ENCODE measurements around the gene EPHA3.

The EPHA3 gene

GRCh38 chr3:89300981-89301380 lies 193.6 kb downstream of the EPHA3 start:
- Histone ChIP-seq H3K9me3 (ENCODE audit: control insufficient read depth in 5 of 5, low read length in 5 of 5) (no peaks in the 10 kb centered on the region), H3K27me3 (ENCODE audit: control insufficient read depth in 5 of 5, insufficient read depth in 4 of 5, low read length in 5 of 5) (no peaks in the 10 kb centered on the region), H3K27ac (ENCODE audit: low read depth, low read length) (no peak overlapping the region), H3K36me3 (ENCODE audit: control insufficient read depth in 5 of 5, insufficient read depth in 5 of 5, low read length in 5 of 5) (no peaks in the 10 kb centered on the region), H3K4me1 (ENCODE audit: control insufficient read depth in 5 of 5, insufficient read depth in 5 of 5, low read length in 5 of 5) (peaks cover 0 to 5% (median 0%) of the 10 kb centered on the region in 5 donors), H3K4me3 (ENCODE audit: low read depth in 1 of 5, low read length in 5 of 5) (no peak overlapping the region), H3K9ac (ENCODE audit: low read length in 5 of 5) (no peak overlapping the region)

- no peak overlapping the region for H3K4me3 ChIP-seq (ENCODE audit: low read depth in 1 of 5, low read length in 5 of 5)
- no peaks in the 10 kb centered on the region for H3K36me3 ChIP-seq (ENCODE audit: control insufficient read depth in 5 of 5, insufficient read depth in 5 of 5, low read length in 5 of 5)
- no peaks in the 10 kb centered on the region for H3K9me3 ChIP-seq (ENCODE audit: control insufficient read depth in 5 of 5, low read length in 5 of 5)
- no peak overlapping the region for H3K27ac ChIP-seq (ENCODE audit: low read depth, low read length)
- H3K4me1 ChIP-seq (ENCODE audit: control insufficient read depth in 5 of 5, insufficient read depth in 5 of 5, low read length in 5 of 5), result peaks cover 0 to 5% (median 0%) of the 10 kb centered on the region in 5 donors
- H3K9ac ChIP-seq (ENCODE audit: low read length in 5 of 5), result no peak overlapping the region
- no peaks in the 10 kb centered on the region for H3K27me3 ChIP-seq (ENCODE audit: control insufficient read depth in 5 of 5, insufficient read depth in 4 of 5, low read length in 5 of 5)
These were observed 196.3 kb downstream of the EPHA3 start for GRCh38 chr3:89303701-89304100.

DNA sequence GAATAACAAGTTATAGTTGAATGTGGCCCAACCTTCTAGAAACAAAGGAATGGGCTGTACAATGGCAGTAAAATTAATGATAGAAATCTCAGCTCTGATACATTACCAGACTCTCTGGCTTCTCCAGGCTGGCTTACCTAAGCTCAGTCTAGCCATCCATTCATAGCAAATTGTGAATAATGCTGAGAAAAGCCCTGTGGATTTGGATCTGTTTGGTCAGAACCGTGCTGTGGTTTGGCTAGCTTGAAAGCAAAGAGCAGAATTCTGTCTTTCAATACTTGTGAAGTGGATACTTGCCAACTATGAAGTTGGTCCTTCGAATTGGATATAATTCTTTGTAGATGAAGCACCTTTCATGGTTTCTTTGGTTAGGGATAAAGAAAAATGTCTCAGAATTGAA lies 199.1 kb downstream of the EPHA3 start:
- Histone ChIP-seq H3K9ac (ENCODE audit: low read length in 5 of 5) (no peak overlapping the region), H3K27ac (ENCODE audit: low read depth, low read length) (no peak overlapping the region), H3K4me3 (ENCODE audit: low read depth in 1 of 5, low read length in 5 of 5) (no peak overlapping the region), H3K4me1 (ENCODE audit: control insufficient read depth in 5 of 5, insufficient read depth in 5 of 5, low read length in 5 of 5) (no peaks in the 10 kb centered on the region), H3K27me3 (ENCODE audit: control insufficient read depth in 5 of 5, insufficient read depth in 4 of 5, low read length in 5 of 5) (no peaks in the 10 kb centered on the region), H3K36me3 (ENCODE audit: control insufficient read depth in 5 of 5, insufficient read depth in 5 of 5, low read length in 5 of 5) (no peaks in the 10 kb centered on the region), H3K9me3 (ENCODE audit: control insufficient read depth in 5 of 5, low read length in 5 of 5) (no peaks in the 10 kb centered on the region)

DNA sequence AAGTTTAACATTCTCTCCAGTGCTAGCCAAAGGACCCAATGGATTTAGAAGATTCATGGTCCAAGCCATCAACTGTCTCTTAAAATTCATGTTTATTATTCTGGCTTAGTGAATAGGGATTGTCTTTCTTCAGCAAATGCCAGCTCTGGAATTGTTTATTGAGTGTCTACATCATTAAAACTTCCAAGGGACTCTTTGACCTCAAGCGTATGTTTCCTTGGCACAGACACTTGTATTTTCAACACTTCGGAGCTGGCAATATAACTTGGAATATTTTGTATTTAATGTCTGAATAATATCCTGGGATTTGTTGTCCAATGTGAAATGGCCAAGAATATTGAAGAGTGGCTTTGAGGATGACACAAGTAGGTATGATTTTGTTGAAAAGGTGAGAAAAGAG lies 204.2 kb downstream of the EPHA3 start:
- Histone ChIP-seq H3K27ac (ENCODE audit: low read depth, low read length) (no peak overlapping the region), H3K9me3 (ENCODE audit: control insufficient read depth in 5 of 5, low read length in 5 of 5) (no peaks in the 10 kb centered on the region), H3K27me3 (ENCODE audit: control insufficient read depth in 5 of 5, insufficient read depth in 4 of 5, low read length in 5 of 5) (no peaks in the 10 kb centered on the region), H3K36me3 (ENCODE audit: control insufficient read depth in 5 of 5, insufficient read depth in 5 of 5, low read length in 5 of 5) (no peaks in the 10 kb centered on the region), H3K4me3 (ENCODE audit: low read depth in 1 of 5, low read length in 5 of 5) (no peak overlapping the region), H3K4me1 (ENCODE audit: control insufficient read depth in 5 of 5, insufficient read depth in 5 of 5, low read length in 5 of 5) (no peaks in the 10 kb centered on the region), H3K9ac (ENCODE audit: low read length in 5 of 5) (no peak overlapping the region)

DNA sequence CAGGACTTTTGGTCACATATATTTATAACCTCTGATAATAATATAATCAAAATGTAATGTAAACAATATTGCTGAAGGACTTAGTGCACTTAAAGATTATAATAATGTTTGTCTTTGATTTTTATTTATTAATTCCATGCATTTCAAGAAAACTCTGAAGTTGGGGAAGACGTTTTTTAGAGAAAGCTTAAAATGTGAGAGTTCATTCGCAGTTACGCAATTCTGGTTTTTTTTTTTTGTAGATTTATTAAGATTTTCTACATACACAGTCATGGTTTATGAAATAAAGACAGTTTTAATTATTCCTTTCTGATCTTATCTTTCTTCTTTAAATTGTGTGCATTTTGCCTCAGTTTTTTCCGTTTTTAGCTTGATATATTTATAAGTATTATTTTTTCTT lies 204.7 kb downstream of the EPHA3 start:
- Histone ChIP-seq H3K4me3 (ENCODE audit: low read depth in 1 of 5, low read length in 5 of 5) (no peak overlapping the region), H3K27me3 (ENCODE audit: control insufficient read depth in 5 of 5, insufficient read depth in 4 of 5, low read length in 5 of 5) (no peaks in the 10 kb centered on the region), H3K9ac (ENCODE audit: low read length in 5 of 5) (no peak overlapping the region), H3K9me3 (ENCODE audit: control insufficient read depth in 5 of 5, low read length in 5 of 5) (no peaks in the 10 kb centered on the region), H3K36me3 (ENCODE audit: control insufficient read depth in 5 of 5, insufficient read depth in 5 of 5, low read length in 5 of 5) (no peaks in the 10 kb centered on the region), H3K27ac (ENCODE audit: low read depth, low read length) (no peak overlapping the region), H3K4me1 (ENCODE audit: control insufficient read depth in 5 of 5, insufficient read depth in 5 of 5, low read length in 5 of 5) (no peaks in the 10 kb centered on the region)

GRCh38 chr3:89314454-89315098 lies 207.2 kb downstream of the EPHA3 start:
- no peak overlapping the region for H3K4me3 ChIP-seq (ENCODE audit: low read depth in 1 of 5, low read length in 5 of 5)
- no peaks in the 10 kb centered on the region for H3K36me3 ChIP-seq (ENCODE audit: control insufficient read depth in 5 of 5, insufficient read depth in 5 of 5, low read length in 5 of 5)
- no peak overlapping the region for H3K27ac ChIP-seq (ENCODE audit: low read depth, low read length)
- no peaks in the 10 kb centered on the region for H3K4me1 ChIP-seq (ENCODE audit: control insufficient read depth in 5 of 5, insufficient read depth in 5 of 5, low read length in 5 of 5)
- no peaks in the 10 kb centered on the region for H3K9me3 ChIP-seq (ENCODE audit: control insufficient read depth in 5 of 5, low read length in 5 of 5)
- H3K27me3 ChIP-seq (ENCODE audit: control insufficient read depth in 5 of 5, insufficient read depth in 4 of 5, low read length in 5 of 5), result no peaks in the 10 kb centered on the region
- no peak overlapping the region for H3K9ac ChIP-seq (ENCODE audit: low read length in 5 of 5)

DNA sequence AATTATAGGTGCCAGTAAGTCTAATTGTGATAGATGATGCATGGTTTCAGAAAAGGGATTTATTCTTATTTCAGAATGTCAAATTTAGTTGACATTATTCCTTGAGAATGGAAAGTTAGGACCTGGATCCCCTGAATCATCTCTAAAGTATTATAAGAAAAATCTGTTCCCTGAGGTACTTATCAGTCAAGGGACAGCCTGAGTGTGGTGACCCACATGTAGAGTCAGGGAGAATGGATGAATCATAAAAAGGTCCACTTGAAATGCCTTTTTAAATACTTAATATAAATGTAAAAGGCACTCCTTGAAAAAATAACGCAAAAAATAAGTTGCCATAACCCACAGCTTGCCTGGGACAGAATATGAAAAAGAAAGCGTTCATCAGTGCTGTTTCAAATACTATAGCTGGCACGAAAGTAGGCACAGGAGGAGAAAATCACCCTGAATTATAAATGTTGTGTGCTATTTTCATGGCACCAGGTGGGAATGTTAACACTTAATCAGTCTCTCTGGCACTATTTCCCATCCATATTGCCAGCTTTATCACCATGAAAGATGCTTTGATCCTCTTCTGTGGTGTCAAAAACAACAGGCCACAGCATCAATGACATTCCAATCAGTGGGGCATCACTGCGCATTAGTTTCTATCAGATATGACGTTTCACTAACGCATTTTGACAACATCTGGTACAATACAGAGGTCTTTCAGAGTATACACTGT lies 208.5 kb downstream of the EPHA3 start:
- Histone ChIP-seq H3K9ac (ENCODE audit: low read length in 5 of 5) (no peak overlapping the region), H3K4me1 (ENCODE audit: control insufficient read depth in 5 of 5, insufficient read depth in 5 of 5, low read length in 5 of 5) (no peaks in the 10 kb centered on the region), H3K27me3 (ENCODE audit: control insufficient read depth in 5 of 5, insufficient read depth in 4 of 5, low read length in 5 of 5) (no peaks in the 10 kb centered on the region), H3K36me3 (ENCODE audit: control insufficient read depth in 5 of 5, insufficient read depth in 5 of 5, low read length in 5 of 5) (no peaks in the 10 kb centered on the region), H3K9me3 (ENCODE audit: control insufficient read depth in 5 of 5, low read length in 5 of 5) (no peaks in the 10 kb centered on the region), H3K27ac (ENCODE audit: low read depth, low read length) (no peak overlapping the region), H3K4me3 (ENCODE audit: low read depth in 1 of 5, low read length in 5 of 5) (no peak overlapping the region)

DNA sequence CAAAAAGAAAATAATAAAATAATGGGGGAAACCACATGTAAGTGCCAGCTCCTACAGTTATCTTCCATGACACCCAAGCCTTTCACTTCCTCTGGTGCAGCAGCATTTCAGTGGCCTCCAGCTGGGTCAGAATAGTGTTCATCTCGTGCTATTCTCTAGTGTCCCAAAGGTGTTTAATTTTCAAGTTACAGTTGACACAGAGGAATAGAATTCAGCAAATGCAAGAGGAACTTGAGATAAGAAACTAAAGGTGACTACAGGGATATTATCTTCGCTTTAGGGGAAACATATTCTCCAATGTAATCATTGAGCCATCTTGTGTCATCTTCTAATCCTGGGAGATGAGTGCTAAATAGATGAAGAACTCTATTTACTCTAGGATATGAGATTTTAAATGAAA lies 212.8 kb downstream of the EPHA3 start:
- Histone ChIP-seq H3K9me3 (ENCODE audit: control insufficient read depth in 5 of 5, low read length in 5 of 5) (no peaks in the 10 kb centered on the region), H3K9ac (ENCODE audit: low read length in 5 of 5) (no peak overlapping the region), H3K36me3 (ENCODE audit: control insufficient read depth in 5 of 5, insufficient read depth in 5 of 5, low read length in 5 of 5) (no peaks in the 10 kb centered on the region), H3K4me3 (ENCODE audit: low read depth in 1 of 5, low read length in 5 of 5) (no peak overlapping the region), H3K4me1 (ENCODE audit: control insufficient read depth in 5 of 5, insufficient read depth in 5 of 5, low read length in 5 of 5) (no peaks in the 10 kb centered on the region), H3K27me3 (ENCODE audit: control insufficient read depth in 5 of 5, insufficient read depth in 4 of 5, low read length in 5 of 5) (no peaks in the 10 kb centered on the region), H3K27ac (ENCODE audit: low read depth, low read length) (no peak overlapping the region)

DNA sequence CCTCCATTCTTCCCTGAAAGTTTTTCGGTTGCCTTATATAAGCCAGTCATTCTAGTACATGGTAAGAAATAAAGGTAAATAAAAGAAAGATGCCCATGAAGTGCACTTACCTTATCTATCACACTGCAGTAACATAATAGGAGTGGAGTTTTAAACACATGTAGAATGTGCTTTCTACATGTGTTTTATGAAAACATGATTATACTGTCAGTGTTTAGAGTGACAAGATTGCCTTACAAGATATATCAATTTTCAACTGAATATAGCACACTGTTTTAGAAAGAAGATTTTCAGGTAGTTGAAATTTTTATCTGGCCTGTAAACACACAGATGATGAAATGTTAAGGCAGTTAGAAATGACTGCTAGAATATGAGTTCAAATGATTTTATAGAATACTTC lies 219.6 kb downstream of the EPHA3 start:
- no peak overlapping the region for H3K4me3 ChIP-seq (ENCODE audit: low read depth in 1 of 5, low read length in 5 of 5)
- H3K9me3 ChIP-seq (ENCODE audit: control insufficient read depth in 5 of 5, low read length in 5 of 5), result no peaks in the 10 kb centered on the region
- H3K36me3 ChIP-seq (ENCODE audit: control insufficient read depth in 5 of 5, insufficient read depth in 5 of 5, low read length in 5 of 5), result no peaks in the 10 kb centered on the region
- no peak overlapping the region for H3K9ac ChIP-seq (ENCODE audit: low read length in 5 of 5)
- no peak overlapping the region for H3K27ac ChIP-seq (ENCODE audit: low read depth, low read length)
- H3K27me3 ChIP-seq (ENCODE audit: control insufficient read depth in 5 of 5, insufficient read depth in 4 of 5, low read length in 5 of 5), result no peaks in the 10 kb centered on the region
- H3K4me1 ChIP-seq (ENCODE audit: control insufficient read depth in 5 of 5, insufficient read depth in 5 of 5, low read length in 5 of 5), result no peaks in the 10 kb centered on the region

DNA sequence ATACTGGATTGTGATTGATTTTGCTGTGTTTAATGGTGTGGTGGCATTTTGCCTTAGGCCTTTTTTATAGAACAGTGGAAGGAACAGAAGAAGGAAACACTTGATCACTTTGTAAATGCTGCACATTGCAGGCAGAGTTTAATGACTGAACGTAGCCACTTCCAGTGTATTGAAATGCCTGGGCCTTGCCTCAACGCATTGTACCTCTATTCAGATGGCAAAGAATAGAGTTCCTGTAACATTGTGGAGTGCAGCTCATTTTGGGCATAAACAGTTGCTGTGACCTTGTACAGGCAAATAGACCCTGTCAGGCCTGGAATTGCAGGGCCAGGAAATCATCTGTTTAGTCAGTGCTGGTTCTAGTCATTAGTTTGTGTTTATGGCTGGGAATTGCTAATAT lies 225.0 kb downstream of the EPHA3 start:
- Histone ChIP-seq H3K9me3 (ENCODE audit: control insufficient read depth in 5 of 5, low read length in 5 of 5) (no peaks in the 10 kb centered on the region), H3K27me3 (ENCODE audit: control insufficient read depth in 5 of 5, insufficient read depth in 4 of 5, low read length in 5 of 5) (no peaks in the 10 kb centered on the region), H3K4me3 (ENCODE audit: low read depth in 1 of 5, low read length in 5 of 5) (no peak overlapping the region), H3K9ac (ENCODE audit: low read length in 5 of 5) (no peak overlapping the region), H3K36me3 (ENCODE audit: control insufficient read depth in 5 of 5, insufficient read depth in 5 of 5, low read length in 5 of 5) (no peaks in the 10 kb centered on the region), H3K4me1 (ENCODE audit: control insufficient read depth in 5 of 5, insufficient read depth in 5 of 5, low read length in 5 of 5) (no peaks in the 10 kb centered on the region), H3K27ac (ENCODE audit: low read depth, low read length) (no peak overlapping the region)
